GM12878 (cell line): ENCODE data around the gene MEIS2.

Experiments used
- JUND ChIP-seq: IDR thresholded peaks from 2 replicates; pipeline ENCODE4 v1.6.1; 2012; ENCODE audit warnings: low read depth, mild to moderate bottlenecking, low read length, improper control_type of control experiment, moderate library complexity
- MEF2A ChIP-seq: IDR thresholded peaks from 2 replicates; pipeline ENCODE4 v1.6.1; 2011; ENCODE audit warnings: low read depth, mild to moderate bottlenecking, low read length, moderate library complexity; ENCODE audit not compliant: insufficient read depth
- MXI1 ChIP-seq: fragments of 150-350 bp; IDR thresholded peaks from 2 replicates; pipeline ENCODE4 v1.6.1; 2011; ENCODE audit warnings: low read depth, mild to moderate bottlenecking, inconsistent platforms, low read length, improper control_type of control experiment
- PML ChIP-seq: IDR thresholded peaks from 2 replicates; pipeline ENCODE4 v1.6.1; 2012; ENCODE audit warnings: low read length, inconsistent platforms
- RFX5 ChIP-seq: IDR thresholded peaks from 2 replicates; pipeline ENCODE4 v1.6.1; 2011; ENCODE audit warnings: low read depth, low read length, improper control_type of control experiment
- TCF7 ChIP-seq: IDR thresholded peaks from 2 replicates; pipeline ENCODE4 v1.6.1; 2014; ENCODE audit warnings: antibody characterized with exemption, borderline replicate concordance
- YY1 ChIP-seq: IDR thresholded peaks from 2 replicates; pipeline ENCODE4 v1.6.1; 2011; ENCODE audit warnings: low read depth, mild to moderate bottlenecking, low read length
- ZNF24 ChIP-seq: fragments of 450-650 bp; IDR thresholded peaks from 2 replicates; pipeline ENCODE4 v1.6.1; 2017; ENCODE audit warnings: antibody characterized with exemption, mild to moderate bottlenecking
- TF ChIP-seq, protein P1 (sequence below), 3 experiments: IDR thresholded peaks in 2 of 3; conservative IDR thresholded peaks in 1 of 3; 2 replicates each; pipeline ENCODE4 v1.5.1; 2011; ENCODE audit warnings: low read depth in 3 of 3, low read length in 3 of 3, mild to moderate bottlenecking in 3 of 3, control low read depth in 2 of 3, moderate library complexity in 2 of 3, inconsistent platforms in 1 of 3, mixed read lengths in 1 of 3; ENCODE audit not compliant: control insufficient read depth in 2 of 3, insufficient read depth in 1 of 3; ENCODE audit errors: extremely low read depth in 1 of 3
- TF ChIP-seq, protein P2 (sequence below): IDR thresholded peaks from 2 replicates; pipeline ENCODE4 v1.6.1; 2011; ENCODE audit warnings: low read depth, mild to moderate bottlenecking, low read length, moderate library complexity, borderline replicate concordance; ENCODE audit errors: extremely low read depth
- TF ChIP-seq, protein P3 (sequence below): IDR thresholded peaks from 2 replicates; pipeline ENCODE4 v1.6.1; 2011; ENCODE audit warnings: mild to moderate bottlenecking, low read depth, low read length, moderate library complexity; ENCODE audit not compliant: insufficient replicate concordance
- TF ChIP-seq, protein P4 (sequence below): fragments of 450-650 bp; IDR thresholded peaks from 2 replicates; pipeline ENCODE4 v1.6.1; 2017; ENCODE audit warnings: mild to moderate bottlenecking

DNA sequence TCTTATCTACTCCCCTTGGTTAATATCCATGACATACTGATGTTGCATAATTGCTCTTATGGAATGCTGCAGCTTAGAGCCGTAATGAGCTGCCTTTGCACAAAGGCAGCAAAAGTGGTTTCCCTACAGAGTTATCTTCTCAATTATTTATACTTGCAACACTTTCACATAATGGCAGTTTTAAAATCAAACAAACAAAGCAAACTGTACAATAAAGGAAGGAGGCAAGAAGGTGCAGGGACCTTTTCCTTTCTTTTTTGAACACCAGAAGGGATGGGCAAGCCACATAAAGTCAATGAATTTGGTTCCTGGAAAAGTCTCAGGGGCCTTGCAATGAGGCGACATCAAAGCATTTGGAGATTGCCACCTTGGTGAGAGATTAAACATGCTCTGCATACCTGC, 188.0 kb downstream of the MEIS2 start:
- TF ChIP-seq TCF7 (no peak), ZNF24 (no peak), YY1 (no peak), MEF2A (no peak), PML (no peak), MXI1 (no peak), RFX5 (no peak), JUND (no peak)
- TF ChIP-seq, protein P1, sequence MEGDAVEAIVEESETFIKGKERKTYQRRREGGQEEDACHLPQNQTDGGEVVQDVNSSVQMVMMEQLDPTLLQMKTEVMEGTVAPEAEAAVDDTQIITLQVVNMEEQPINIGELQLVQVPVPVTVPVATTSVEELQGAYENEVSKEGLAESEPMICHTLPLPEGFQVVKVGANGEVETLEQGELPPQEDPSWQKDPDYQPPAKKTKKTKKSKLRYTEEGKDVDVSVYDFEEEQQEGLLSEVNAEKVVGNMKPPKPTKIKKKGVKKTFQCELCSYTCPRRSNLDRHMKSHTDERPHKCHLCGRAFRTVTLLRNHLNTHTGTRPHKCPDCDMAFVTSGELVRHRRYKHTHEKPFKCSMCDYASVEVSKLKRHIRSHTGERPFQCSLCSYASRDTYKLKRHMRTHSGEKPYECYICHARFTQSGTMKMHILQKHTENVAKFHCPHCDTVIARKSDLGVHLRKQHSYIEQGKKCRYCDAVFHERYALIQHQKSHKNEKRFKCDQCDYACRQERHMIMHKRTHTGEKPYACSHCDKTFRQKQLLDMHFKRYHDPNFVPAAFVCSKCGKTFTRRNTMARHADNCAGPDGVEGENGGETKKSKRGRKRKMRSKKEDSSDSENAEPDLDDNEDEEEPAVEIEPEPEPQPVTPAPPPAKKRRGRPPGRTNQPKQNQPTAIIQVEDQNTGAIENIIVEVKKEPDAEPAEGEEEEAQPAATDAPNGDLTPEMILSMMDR (IDR thresholded peaks at IDR 0.05 in 2 of 3, conservative IDR thresholded peaks at IDR 0.05 in 1 of 3; ENCODE audit: control insufficient read depth in 2 of 3, extremely low read depth in 1 of 3, insufficient read depth in 1 of 3, low read depth in 3 of 3, low read length in 3 of 3) = no peak
- TF ChIP-seq, protein P2, sequence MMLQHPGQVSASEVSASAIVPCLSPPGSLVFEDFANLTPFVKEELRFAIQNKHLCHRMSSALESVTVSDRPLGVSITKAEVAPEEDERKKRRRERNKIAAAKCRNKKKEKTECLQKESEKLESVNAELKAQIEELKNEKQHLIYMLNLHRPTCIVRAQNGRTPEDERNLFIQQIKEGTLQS = no peak
- TF ChIP-seq, protein P3, sequence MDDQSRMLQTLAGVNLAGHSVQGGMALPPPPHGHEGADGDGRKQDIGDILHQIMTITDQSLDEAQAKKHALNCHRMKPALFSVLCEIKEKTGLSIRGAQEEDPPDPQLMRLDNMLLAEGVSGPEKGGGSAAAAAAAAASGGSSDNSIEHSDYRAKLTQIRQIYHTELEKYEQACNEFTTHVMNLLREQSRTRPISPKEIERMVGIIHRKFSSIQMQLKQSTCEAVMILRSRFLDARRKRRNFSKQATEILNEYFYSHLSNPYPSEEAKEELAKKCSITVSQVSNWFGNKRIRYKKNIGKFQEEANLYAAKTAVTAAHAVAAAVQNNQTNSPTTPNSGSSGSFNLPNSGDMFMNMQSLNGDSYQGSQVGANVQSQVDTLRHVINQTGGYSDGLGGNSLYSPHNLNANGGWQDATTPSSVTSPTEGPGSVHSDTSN = no peak
- TF ChIP-seq, protein P4, sequence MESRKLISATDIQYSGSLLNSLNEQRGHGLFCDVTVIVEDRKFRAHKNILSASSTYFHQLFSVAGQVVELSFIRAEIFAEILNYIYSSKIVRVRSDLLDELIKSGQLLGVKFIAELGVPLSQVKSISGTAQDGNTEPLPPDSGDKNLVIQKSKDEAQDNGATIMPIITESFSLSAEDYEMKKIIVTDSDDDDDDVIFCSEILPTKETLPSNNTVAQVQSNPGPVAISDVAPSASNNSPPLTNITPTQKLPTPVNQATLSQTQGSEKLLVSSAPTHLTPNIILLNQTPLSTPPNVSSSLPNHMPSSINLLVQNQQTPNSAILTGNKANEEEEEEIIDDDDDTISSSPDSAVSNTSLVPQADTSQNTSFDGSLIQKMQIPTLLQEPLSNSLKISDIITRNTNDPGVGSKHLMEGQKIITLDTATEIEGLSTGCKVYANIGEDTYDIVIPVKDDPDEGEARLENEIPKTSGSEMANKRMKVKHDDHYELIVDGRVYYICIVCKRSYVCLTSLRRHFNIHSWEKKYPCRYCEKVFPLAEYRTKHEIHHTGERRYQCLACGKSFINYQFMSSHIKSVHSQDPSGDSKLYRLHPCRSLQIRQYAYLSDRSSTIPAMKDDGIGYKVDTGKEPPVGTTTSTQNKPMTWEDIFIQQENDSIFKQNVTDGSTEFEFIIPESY = no peak
